ENCODE data around the gene LONP2.
A peak's percentile ranks its signal among the peaks of the same experiment; 100 is the strongest.

LONP2 gene

GRCh38 chr16:48244080-48244862 lies at the start of gene LONP2:
Gene LONP2, plus strand, starts transcription at chr16:48244300. Its CDS starts 89 bp downstream, at chr16:48244389.
- peak; percentile 92 for DNase-seq (ENCODE audit: low read depth)

GRCh38 chr16:48194828-48195556 lies 49.1 kb upstream of the LONP2 start:
- no peak for DNase-seq (ENCODE audit: low read depth)

DNA sequence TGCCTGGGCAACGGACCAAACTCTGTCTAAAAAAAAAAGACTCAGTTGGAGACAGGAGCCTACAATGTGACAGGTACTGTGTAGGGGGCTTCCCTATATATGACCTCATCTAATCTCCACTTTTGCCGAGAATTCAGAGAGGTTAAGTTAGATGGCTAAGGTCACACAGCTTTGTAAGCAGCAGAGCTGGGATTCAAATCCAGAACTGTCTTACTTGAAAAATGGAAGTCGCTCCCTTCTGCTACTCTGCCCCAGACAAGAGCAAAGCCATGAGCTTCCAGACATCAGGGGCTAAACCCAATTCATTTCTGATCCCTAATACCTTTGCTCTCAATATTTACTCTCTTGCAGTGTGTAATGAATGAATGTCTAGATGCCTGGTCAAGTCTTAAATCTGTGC lies 46.8 kb upstream of the LONP2 start:
- no peak for DNase-seq (ENCODE audit: low read depth)

GRCh38 chr16:48201515-48202201 lies 42.4 kb upstream of the LONP2 start:
- DNase-seq (ENCODE audit: low read depth): no peak

- no peak for DNase-seq (ENCODE audit: low read depth)
These were observed 39.9 kb upstream of the LONP2 start for GRCh38 chr16:48203974-48204824.

DNA sequence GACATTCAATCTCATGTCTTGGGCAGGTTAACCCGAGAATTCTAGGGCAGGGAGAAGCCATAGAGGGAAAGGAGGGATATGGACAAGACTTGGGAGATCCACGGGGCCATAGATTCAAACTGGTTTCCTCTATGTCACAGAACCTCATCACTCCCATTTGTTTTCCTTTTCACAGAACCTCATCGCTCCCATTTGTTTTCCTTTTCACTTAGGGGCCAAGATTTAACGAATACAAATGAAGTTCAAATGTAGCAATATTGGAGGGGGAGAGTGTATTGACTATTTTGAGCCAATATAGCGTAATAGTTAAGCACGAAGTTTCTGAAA lies 39.3 kb upstream of the LONP2 start:
- no peak for DNase-seq (ENCODE audit: low read depth)

DNA sequence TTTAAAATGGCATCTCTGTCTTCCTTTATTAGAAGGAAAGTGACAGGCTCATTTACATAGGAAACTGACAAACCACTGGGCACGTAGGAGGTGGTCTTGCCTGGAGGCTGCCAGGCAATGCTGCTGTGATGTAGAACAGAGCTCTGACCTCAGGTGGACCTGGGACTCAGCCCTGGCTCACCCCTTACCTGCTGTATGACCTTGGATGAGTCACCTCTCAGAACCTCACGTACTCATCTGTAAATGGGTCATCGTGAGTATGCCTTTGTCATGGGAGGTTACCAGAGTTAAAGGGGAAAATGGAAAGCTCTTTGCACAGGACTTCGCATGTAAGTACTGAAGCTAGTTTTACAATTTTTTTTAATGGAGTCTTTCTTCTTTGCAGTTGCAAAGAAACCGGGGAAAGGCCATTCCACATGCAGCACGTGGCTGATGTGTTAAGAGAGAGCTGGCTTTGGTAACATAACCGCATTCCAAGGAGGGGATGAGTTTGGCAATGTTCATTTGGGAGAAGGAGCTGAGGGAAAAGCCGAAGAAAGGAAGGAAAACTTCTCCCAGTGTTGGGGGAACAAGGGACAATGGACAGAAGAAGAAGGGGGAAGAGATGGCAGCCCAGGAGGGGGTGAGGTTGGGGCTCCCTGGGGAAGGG lies 37.4 kb upstream of the LONP2 start:
- DNase-seq (ENCODE audit: low read depth): no peak

DNA sequence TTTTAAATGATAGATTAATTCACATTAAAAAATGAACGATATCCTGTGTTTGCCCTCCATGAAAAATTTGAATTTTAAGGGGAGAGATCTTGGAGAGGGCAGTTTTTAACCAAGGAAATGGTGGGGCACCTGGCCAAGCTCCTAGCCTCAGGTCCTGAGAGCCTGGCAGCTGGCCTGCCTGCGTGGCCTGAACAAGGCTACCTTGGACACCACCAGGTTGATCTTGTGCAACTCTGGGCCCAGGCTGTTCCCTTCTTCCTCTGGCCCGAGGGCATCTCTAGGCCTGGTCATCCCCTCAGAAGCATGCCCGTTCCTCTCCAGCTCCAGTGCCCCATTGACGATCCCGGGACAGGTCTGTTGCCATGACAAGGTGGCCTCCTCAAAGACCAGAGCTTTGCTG lies 33.4 kb upstream of the LONP2 start:
- DNase-seq (ENCODE audit: low read depth): no peak

- DNase-seq (ENCODE audit: low read depth): no peak
These were observed 32.1 kb upstream of the LONP2 start for GRCh38 chr16:48212033-48212432.

DNA sequence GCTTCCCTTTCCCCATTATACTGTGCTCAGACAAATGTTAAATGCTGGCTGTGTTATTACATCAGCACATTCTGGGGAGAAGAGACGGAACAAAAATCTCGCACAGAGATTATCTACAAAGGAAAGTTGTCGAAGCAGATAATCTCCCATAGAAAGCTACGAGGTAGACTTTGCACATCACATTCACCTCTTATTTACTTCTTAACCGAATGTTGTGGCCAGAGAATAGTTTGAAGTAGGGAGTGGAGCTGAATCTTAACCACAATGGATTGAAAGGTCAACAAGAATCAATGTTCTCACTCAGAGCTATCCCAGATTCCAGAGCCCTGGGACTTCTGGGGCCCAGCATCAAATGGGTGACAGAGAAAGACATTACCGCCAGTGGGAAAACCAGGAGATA lies 28.4 kb upstream of the LONP2 start:
- no peak for DNase-seq (ENCODE audit: low read depth)

DNA sequence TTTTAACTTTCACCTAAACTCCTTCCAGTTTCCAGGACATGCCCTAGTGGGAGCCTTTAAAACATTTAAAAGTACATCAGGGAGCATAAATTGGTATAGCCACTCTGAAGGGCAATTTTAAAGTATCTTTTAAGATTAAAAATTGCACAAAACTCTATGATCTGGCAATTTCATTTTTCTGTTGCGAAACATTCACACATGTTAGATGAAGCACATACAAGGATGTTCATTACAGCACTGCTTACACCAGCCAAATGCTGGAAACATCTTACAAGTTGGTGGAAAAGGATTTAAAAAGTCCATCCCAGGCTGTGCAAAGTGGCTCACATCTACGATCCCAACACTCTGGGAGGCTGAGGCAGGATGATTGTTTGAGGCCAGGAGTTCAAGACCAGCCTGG lies 26.4 kb upstream of the LONP2 start:
- DNase-seq (ENCODE audit: low read depth): no peak

DNA sequence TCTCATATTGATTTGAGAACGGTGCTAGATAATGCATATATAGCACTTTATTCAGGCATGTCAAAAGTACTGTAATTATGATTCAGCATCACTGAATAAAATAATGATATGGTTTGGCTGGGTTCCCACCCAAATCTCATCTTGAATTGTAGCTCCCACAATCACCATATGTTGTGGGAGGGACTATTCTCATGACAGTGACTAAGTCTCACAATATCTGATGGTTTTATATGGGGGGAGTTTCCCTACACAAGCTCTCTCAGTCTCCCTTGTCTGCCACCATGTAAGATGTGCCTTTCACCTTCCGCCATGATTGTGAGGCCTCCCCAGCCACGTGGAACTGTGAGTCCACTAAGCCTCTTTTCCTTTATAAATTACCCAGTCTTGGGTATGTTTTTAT lies 25.6 kb upstream of the LONP2 start:
- no peak for DNase-seq (ENCODE audit: low read depth)

DNA sequence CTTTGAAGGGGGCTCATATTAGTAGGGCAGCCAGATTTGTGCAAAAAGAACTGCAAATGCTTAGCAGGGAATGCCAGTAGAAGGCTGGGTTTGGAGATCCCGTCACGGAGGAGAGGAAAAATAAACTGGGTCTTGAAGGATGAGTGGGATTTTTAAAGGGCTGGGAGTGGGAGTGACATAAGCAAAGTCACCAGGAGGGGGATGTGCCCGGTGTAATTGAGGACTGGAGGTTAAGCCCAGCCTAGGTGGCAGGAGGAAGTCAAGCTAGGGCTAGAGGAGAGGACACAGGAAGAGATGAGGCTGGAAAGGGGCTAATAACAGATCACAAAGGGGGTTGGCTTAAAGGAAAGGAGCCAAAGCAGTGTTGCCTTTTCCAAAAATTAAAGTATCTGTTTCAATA lies 23.2 kb upstream of the LONP2 start:
- no peak for DNase-seq (ENCODE audit: low read depth)

GRCh38 chr16:48223490-48223889 lies 20.6 kb upstream of the LONP2 start:
- no peak for DNase-seq (ENCODE audit: low read depth)

DNA sequence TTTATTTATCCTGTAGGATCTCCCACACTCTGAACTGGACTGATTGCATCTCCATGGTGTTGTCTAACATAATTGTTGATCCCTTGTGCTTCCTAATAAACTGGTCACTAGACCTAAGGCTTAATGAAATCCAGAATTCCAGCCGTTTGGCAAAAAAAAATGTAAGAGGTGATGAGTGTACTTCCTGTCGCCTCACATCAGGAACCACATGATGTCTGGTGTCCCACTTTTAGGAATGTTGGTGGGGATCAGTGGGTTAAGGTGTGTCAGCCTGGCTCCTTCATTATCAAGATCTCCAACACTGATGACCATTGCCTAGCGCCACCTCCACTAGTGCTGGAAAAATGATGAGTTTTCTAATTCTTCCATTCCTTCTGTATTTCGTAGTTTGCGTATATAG lies 18.6 kb upstream of the LONP2 start:
- DNase-seq (ENCODE audit: low read depth): no peak

- peak; percentile 23 for DNase-seq (ENCODE audit: low read depth)
These were observed 12.2 kb upstream of the LONP2 start for GRCh38 chr16:48231727-48232492.

DNA sequence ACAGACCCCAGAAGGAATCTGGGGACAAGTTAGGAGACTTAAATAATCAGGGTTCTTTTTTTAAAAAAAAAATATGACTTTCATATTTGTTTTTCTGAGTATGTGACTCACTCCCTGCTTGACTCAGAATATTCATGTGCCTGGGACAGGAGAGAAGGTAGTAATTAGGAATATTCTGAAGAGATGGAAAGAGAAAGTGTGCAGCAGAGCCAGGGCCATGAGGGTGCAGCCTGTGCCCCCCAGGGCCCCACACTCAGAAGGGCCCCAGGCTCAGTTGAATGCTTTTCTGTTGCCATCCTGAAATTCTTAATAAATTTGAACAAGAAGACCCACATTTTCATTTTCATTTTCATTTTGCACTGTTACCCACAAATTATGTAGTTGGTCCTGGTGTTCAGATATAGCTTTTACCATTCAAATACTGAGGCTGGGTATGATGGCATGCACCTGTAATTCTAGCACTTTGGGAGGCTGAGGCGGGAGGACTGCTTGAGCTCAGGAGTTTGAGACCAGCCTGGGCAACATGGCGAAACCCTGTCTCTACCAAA lies 11.5 kb upstream of the LONP2 start:
- DNase-seq (ENCODE audit: low read depth): no peak

- no peak for DNase-seq (ENCODE audit: low read depth)
These were observed 9.5 kb upstream of the LONP2 start for GRCh38 chr16:48234630-48235029.

- DNase-seq (ENCODE audit: low read depth): no peak
These were observed 9.0 kb upstream of the LONP2 start for GRCh38 chr16:48235058-48235555.

DNA sequence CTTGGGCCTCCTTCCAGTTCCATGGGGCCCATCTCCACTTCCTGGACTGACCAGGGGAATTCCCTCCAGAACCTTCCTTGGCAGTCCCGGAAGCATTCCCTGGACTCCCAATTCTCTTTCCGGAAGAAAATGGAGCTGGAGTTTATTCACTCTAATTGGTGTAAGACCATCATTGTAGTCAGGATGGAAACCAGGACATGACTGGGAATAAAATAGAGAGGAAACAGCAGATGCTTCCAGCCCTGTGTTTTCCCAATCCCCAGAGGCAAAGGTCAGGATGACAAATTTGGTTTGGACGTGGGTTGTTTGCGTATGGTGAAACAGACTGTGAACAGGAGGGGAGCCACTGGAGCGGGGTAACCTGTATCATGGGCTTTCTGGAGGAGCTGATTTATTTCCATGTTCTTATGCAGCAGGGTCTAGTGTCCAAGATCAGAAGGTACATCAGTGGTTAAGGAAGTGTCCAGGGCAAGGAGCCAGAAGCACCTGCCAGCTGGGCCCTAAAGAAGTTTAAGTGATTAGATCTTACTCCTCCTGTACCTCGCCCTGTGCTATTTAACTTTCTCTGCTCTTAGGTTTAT lies 8.5 kb upstream of the LONP2 start:
- no peak for DNase-seq (ENCODE audit: low read depth)

Data from activated T-cell treated with anti-CD3 and anti-CD28 coated beads for 48 hours (primary cell).